HG03442 (cell line): ENCODE data around the gene OR52R1.
"Not testable (repeated sequence)": the region's sequence is repeated elsewhere in the genome, so short reads cannot be mapped to it uniquely, and the experiment has no call there.

Experiments used
- ATAC-seq: cut with Tn5 transposase; IDR thresholded peaks from one replicate; pipeline ENCODE4 v1.9.1; 2021; ENCODE audit warnings: mild to moderate bottlenecking, moderate library complexity; ENCODE audit not compliant: unreplicated experiment

The OR52R1 gene

GRCh38 chr11:4804280-4804679, at the start of gene OR52R1:
TSS of gene OR52R1 (minus strand) at chr11:4804380. CDS start at chr11:4804380, 0 bp downstream.
- no peak for ATAC-seq

- no peak for ATAC-seq
Observed at GRCh38 chr11:4851033-4851432, 46.9 kb upstream of the OR52R1 start.

- ATAC-seq: no peak
Observed at GRCh38 chr11:4848908-4849532, 44.8 kb upstream of the OR52R1 start, which contains the start of gene OR51S1. TSS of gene OR51S1 (minus strand) at chr11:4849208. CDS start at chr11:4849208, 0 bp downstream.

DNA sequence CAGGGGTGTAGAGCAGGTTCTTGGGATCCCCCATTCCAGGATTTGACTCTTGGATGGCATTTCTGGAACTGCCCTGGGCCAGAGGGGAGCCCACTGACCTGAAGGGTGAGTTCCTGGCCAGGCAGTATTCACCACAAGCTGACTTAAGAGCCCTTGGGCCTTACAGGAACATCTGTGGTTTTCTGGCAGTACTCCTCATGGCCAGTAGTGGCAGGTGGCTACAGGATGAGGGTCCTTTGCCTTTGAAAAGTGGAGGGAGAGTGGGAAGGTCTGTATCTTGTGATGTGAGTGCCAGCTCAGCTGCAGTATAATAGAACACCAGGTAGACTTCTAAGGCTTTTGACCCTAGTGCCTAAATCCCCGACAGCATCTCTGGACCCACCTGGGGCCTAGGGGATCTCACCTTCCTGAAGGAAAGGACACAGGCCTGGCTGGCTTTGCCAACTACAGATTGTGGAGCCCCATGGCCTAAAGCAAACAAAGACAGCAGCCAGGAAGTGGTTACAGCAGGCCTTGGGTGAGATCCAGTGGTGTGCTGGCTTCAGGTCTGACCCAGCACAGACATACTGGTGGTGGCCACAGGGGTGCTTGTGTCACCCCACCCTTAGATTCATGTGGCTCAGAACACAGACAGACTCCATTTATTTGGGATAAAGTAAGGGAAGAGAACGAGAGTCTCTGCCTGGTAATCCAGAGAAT, 35.8 kb upstream of the OR52R1 start:
- no peak for ATAC-seq

- no peak for ATAC-seq
Observed at GRCh38 chr11:4830909-4831308, 26.7 kb upstream of the OR52R1 start.

DNA sequence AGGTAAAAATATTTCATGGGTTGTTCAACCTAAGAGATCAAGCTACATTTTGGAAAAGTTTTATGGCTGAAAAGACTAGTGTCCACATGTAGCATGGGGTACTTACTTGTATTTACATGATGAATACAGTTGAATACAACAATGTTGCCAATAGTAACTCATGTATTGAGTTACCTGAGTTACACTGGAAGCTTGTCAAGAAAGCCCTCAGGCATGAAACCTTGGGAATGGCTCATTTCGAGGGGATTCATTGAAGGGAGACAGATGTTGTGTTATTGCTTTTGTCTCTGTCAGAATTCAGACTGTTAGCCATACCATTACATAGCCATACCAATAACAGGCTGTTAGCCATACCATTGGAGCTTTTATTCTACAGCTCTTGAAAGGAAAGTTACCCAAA, 26.2 kb upstream of the OR52R1 start:
- ATAC-seq: no peak

GRCh38 chr11:4826425-4826824, 22.2 kb upstream of the OR52R1 start:
- ATAC-seq: no peak

- ATAC-seq: no peak
Observed at GRCh38 chr11:4825132-4825531, 21.0 kb upstream of the OR52R1 start.

DNA sequence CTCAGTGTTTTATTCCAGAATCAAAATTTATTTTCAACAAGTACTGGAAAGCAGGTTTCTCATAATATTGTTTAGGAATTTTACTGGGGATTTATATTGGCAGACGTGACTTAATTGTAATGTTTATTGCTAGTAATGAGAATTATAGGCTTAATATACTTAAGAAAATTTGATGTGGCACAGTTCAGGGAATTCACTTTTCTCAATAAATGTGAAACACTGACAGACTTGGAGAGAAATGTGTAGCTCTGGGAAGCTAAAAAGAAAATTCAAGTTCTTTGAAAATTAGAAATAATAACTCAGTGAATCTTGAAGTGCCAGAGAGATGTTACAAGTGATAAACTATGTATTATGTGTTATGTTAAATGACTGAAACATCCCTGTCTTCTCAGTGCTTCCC, 16.8 kb upstream of the OR52R1 start, which contains the start of gene OR51F2:
TSS of gene OR51F2 (plus strand) at position 301 of the 400 bp plus-strand sequence. CDS start 101 bp downstream, outside the sequence.
- no peak for ATAC-seq

GRCh38 chr11:4809246-4809645, 5.1 kb upstream of the OR52R1 start:
- ATAC-seq: no peak

DNA sequence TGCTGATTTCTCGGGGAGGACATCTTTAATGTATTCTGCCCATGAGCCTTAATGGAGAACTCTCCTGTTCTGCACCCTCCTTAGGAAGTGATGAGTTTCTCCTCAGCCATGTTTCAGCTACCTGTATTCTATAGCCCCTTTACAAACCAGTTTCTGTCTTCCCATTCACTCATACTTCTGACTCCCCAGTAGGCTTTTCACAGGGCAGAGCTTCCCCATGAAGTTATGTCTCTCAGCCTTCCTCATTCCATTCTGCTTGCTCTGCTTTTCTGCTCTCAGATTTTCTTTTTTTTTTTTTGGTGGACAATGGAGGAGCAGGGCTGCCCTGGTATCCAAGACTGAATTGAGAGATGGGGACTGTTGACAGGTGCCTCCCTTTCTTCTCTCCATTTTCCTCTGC, 4.3 kb upstream of the OR52R1 start:
- no peak for ATAC-seq

DNA sequence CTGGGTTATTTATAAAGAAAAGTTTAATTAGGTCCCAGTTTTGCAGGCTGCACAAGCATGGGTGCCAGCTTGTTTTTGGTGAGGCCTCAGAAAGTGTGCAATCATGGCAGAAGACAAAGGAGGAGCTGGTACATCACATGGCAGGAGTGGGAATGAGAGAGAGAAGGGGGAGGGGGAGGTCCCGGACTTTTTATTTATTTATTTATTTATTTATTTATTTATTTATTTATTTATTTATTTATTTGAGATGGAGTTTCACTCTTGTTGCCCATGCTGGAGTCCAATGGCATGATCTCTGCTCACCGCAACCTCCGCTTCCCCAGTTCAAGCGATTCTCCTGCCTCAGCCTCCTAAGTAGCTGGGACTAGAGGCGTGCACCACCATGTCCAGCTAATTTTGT, 2.9 kb downstream of the OR52R1 start:
- ATAC-seq: not testable (repeated sequence)

DNA sequence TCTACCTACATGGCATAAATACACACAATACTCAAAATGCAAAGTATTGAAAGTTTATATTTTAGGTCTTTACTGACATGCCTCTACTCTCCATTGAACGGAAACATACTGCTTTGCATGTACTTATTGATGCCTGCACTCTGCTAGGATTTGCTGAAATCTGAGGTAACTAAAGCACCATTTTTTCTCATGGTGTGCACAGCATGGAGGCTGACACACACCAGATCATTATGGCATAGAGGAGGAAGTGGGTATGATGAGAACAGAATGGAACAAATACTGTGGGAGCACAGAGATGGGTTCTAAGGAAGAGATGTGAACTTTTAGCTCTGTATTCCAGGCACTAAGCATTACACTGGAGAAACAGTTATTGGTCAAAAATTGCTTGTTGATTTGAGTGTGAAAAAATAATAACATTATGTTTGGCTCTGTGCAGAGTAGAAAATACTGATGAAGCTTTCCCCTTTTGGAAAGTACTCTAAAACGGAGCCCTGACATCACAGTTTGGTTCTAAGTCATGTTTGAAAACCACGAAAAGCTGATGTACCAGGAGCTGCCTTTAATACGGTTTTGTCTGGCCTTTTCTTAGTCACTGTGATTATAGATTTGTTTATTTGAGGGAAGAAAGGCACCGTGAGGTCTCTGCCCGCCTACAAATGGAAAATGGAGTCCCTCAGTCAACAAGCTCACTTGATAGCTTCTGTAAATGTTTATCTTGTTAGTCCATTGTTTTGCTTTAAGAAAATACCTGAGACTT, 5.6 kb downstream of the OR52R1 start:
- no peak for ATAC-seq

- ATAC-seq: no peak
Observed at GRCh38 chr11:4797206-4797605, 7.0 kb downstream of the OR52R1 start.

DNA sequence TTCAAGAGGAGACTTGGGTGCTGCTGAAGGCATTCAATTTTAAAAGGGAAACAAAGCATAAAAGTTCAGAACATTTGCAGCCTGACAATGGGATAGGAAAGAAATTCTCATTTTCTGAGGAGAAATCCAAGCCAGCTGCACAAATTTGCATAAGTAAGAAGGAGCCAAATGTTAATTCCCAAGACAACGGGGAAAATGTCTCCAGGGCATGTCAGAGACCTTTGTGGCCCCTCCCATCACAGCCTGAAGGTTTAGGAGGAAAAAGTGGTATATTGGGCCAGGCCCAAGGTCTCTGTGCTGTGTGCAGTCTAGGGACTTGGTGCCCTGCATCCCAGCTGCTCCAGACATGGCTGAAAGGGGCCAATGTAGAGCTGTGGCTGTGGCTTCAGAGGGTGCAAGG, 21.7 kb downstream of the OR52R1 start:
- no peak for ATAC-seq

- no peak for ATAC-seq
Observed at GRCh38 chr11:4769838-4770237, 34.3 kb downstream of the OR52R1 start, which contains the start of gene OR51F1. TSS of gene OR51F1 (minus strand) at chr11:4769938. CDS start at chr11:4769938, 0 bp downstream.

DNA sequence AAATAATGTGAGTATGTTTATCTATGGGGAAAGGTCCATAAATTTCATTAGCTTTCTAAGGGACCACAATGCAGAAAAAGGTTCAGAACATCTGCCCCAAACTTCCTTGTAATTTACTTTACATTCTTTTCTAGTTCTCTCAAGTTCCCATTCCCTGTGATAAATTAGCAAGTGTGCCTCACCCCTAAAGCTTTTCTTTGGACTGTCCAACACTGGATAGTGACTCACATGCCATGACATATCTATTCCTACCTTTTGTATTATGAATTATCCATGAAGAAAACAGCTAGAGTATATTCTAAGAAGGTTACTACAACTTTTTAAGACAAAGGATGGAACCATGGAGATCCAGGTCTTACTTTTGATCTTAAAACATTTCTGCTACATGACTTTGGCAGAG, 36.1 kb downstream of the OR52R1 start:
- no peak for ATAC-seq

- no peak for ATAC-seq
Observed at GRCh38 chr11:4766420-4767043, 37.6 kb downstream of the OR52R1 start.

DNA sequence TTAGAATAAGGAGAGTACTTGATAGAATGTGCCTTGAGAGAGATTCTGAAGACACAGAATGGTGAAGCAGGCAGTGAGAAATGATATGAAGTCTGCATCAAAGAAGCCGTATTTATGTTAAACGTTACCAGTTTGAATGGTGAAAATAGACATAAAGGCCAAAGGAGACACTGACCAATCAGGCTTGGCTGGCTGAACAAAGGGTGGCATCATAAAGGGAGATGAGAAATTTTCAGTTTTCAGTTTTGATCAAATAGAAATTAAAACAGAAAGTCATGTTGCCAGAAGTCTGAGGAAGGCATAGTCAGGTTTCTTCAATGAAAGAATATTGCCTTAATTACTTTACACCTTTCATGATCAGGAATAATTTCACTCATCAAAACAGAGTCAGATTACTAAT, 41.1 kb downstream of the OR52R1 start:
- ATAC-seq: peak; percentile 82
